HEK293 (cell line): ENCODE results near the gene NHEJ1.

ENCODE experiments used
- GLI2 ChIP-seq: fragments of 450-650 bp; formaldehyde crosslinking; IDR thresholded peaks from 2 replicates; pipeline ENCODE4; 2017; ENCODE audit warnings: missing biosample characterization, missing genetic modification characterization, low read depth, borderline replicate concordance
- KLF7 ChIP-seq: fragments of 450-650 bp; formaldehyde crosslinking; IDR thresholded peaks from 2 replicates; pipeline ENCODE4 v1.5.1; 2016; ENCODE audit warnings: missing biosample characterization, missing genetic modification characterization, borderline replicate concordance
- PRDM10 ChIP-seq: fragments of 450-650 bp; formaldehyde crosslinking; IDR thresholded peaks from 2 replicates; pipeline ENCODE4 v1.5.1; 2016; ENCODE audit warnings: missing biosample characterization, missing genetic modification characterization
- ZBTB7A ChIP-seq: fragments of 450-650 bp; formaldehyde crosslinking; IDR thresholded peaks from 2 replicates; pipeline ENCODE4 v1.5.1; 2016; ENCODE audit warnings: low read depth, missing biosample characterization, missing genetic modification characterization
- ZFP69B ChIP-seq: fragments of 450-650 bp; formaldehyde crosslinking; IDR thresholded peaks from 2 replicates; pipeline ENCODE4 v1.5.1; 2016; ENCODE audit warnings: missing biosample characterization, missing genetic modification characterization
- ZNF146 ChIP-seq: fragments of 450-650 bp; formaldehyde crosslinking; IDR thresholded peaks from 2 replicates; pipeline ENCODE4 v1.5.1; 2016; ENCODE audit warnings: missing biosample characterization, missing genetic modification characterization
- ZNF24 ChIP-seq: fragments of 450-650 bp; formaldehyde crosslinking; IDR thresholded peaks from 2 replicates; pipeline ENCODE4 v1.5.1; 2016; ENCODE audit warnings: missing biosample characterization, missing genetic modification characterization
- ZNF302 ChIP-seq: fragments of 450-650 bp; formaldehyde crosslinking; IDR thresholded peaks from 2 replicates; pipeline ENCODE4 v1.5.1; 2016; ENCODE audit warnings: missing biosample characterization, missing genetic modification characterization, low read depth
- ZNF341 ChIP-seq: fragments of 450-650 bp; formaldehyde crosslinking; IDR thresholded peaks from 2 replicates; pipeline ENCODE4; 2016; ENCODE audit warnings: low read depth, missing biosample characterization, missing genetic modification characterization
- ZNF391 ChIP-seq: fragments of 450-650 bp; formaldehyde crosslinking; IDR thresholded peaks from 2 replicates; pipeline ENCODE4 v1.5.1; 2016; ENCODE audit warnings: low read depth, missing biosample characterization, missing genetic modification characterization, borderline replicate concordance
- ZNF398 ChIP-seq: fragments of 450-650 bp; formaldehyde crosslinking; IDR thresholded peaks from 2 replicates; pipeline ENCODE4 v1.5.1; 2017; ENCODE audit warnings: missing biosample characterization, missing genetic modification characterization
- ZNF488 ChIP-seq: fragments of 450-650 bp; formaldehyde crosslinking; IDR thresholded peaks from 2 replicates; pipeline ENCODE4 v1.5.1; 2016; ENCODE audit warnings: missing biosample characterization, missing genetic modification characterization
- ZSCAN18 ChIP-seq: fragments of 450-650 bp; formaldehyde crosslinking; IDR thresholded peaks from 2 replicates; pipeline ENCODE4 v1.5.1; 2016; ENCODE audit warnings: missing biosample characterization, missing genetic modification characterization
- TF ChIP-seq, protein P1 (sequence below): fragments of 450-650 bp; formaldehyde crosslinking; IDR thresholded peaks from 2 replicates; pipeline ENCODE4 v1.5.1; 2016; ENCODE audit warnings: missing biosample characterization, missing genetic modification characterization
- TF ChIP-seq, protein P2 (sequence below): fragments of 450-650 bp; formaldehyde crosslinking; IDR thresholded peaks from 2 replicates; pipeline ENCODE4 v1.5.1; 2016; ENCODE audit warnings: missing biosample characterization, missing genetic modification characterization
- TF ChIP-seq, protein P3 (sequence below): fragments of 450-650 bp; formaldehyde crosslinking; IDR thresholded peaks from 2 replicates; pipeline ENCODE4 v1.5.1; 2017; ENCODE audit warnings: missing biosample characterization, missing genetic modification characterization
- TF ChIP-seq, protein P4 (sequence below): fragments of 450-650 bp; formaldehyde crosslinking; IDR thresholded peaks from 2 replicates; pipeline ENCODE4 v1.5.1; 2016; ENCODE audit warnings: missing biosample characterization, missing genetic modification characterization, borderline replicate concordance

NHEJ1 gene

GRCh38 chr2:219177552-219178376 lies 17.1 kb upstream of the NHEJ1 start, which contains the start of gene RETREG2 (continued):
- TF ChIP-seq PRDM10 (tag by site-specific recombination) (peak; percentile 38; the same call in 1 of the 2 replicates), ZNF146 (tag by site-specific recombination) (no peak), ZNF488 (tag by site-specific recombination) (no peak), ZNF398 (tag by site-specific recombination) (peak; percentile 39; the same call in 1 of the 2 replicates), ZSCAN18 (tag by site-specific recombination) (no peak), ZBTB7A (tag by site-specific recombination) (no peak), ZFP69B (tag by site-specific recombination) (no peak), ZNF391 (tag by site-specific recombination) (no peak), KLF7 (tag by site-specific recombination) (peak; percentile 87), ZNF341 (tag by site-specific recombination) (peak; percentile 65), ZNF302 (tag by site-specific recombination) (no peak), ZNF24 (no peak), GLI2 (tag by site-specific recombination) (no peak)
- TF ChIP-seq, protein P1, sequence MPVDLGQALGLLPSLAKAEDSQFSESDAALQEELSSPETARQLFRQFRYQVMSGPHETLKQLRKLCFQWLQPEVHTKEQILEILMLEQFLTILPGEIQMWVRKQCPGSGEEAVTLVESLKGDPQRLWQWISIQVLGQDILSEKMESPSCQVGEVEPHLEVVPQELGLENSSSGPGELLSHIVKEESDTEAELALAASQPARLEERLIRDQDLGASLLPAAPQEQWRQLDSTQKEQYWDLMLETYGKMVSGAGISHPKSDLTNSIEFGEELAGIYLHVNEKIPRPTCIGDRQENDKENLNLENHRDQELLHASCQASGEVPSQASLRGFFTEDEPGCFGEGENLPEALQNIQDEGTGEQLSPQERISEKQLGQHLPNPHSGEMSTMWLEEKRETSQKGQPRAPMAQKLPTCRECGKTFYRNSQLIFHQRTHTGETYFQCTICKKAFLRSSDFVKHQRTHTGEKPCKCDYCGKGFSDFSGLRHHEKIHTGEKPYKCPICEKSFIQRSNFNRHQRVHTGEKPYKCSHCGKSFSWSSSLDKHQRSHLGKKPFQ (tag by site-specific recombination), result no peak
- TF ChIP-seq, protein P2, sequence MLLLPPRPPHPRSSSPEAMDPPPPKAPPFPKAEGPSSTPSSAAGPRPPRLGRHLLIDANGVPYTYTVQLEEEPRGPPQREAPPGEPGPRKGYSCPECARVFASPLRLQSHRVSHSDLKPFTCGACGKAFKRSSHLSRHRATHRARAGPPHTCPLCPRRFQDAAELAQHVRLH (tag by site-specific recombination), result no peak
- TF ChIP-seq, protein P3, sequence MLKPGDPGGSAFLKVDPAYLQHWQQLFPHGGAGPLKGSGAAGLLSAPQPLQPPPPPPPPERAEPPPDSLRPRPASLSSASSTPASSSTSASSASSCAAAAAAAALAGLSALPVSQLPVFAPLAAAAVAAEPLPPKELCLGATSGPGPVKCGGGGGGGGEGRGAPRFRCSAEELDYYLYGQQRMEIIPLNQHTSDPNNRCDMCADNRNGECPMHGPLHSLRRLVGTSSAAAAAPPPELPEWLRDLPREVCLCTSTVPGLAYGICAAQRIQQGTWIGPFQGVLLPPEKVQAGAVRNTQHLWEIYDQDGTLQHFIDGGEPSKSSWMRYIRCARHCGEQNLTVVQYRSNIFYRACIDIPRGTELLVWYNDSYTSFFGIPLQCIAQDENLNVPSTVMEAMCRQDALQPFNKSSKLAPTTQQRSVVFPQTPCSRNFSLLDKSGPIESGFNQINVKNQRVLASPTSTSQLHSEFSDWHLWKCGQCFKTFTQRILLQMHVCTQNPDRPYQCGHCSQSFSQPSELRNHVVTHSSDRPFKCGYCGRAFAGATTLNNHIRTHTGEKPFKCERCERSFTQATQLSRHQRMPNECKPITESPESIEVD, result no peak
- TF ChIP-seq, protein P4, sequence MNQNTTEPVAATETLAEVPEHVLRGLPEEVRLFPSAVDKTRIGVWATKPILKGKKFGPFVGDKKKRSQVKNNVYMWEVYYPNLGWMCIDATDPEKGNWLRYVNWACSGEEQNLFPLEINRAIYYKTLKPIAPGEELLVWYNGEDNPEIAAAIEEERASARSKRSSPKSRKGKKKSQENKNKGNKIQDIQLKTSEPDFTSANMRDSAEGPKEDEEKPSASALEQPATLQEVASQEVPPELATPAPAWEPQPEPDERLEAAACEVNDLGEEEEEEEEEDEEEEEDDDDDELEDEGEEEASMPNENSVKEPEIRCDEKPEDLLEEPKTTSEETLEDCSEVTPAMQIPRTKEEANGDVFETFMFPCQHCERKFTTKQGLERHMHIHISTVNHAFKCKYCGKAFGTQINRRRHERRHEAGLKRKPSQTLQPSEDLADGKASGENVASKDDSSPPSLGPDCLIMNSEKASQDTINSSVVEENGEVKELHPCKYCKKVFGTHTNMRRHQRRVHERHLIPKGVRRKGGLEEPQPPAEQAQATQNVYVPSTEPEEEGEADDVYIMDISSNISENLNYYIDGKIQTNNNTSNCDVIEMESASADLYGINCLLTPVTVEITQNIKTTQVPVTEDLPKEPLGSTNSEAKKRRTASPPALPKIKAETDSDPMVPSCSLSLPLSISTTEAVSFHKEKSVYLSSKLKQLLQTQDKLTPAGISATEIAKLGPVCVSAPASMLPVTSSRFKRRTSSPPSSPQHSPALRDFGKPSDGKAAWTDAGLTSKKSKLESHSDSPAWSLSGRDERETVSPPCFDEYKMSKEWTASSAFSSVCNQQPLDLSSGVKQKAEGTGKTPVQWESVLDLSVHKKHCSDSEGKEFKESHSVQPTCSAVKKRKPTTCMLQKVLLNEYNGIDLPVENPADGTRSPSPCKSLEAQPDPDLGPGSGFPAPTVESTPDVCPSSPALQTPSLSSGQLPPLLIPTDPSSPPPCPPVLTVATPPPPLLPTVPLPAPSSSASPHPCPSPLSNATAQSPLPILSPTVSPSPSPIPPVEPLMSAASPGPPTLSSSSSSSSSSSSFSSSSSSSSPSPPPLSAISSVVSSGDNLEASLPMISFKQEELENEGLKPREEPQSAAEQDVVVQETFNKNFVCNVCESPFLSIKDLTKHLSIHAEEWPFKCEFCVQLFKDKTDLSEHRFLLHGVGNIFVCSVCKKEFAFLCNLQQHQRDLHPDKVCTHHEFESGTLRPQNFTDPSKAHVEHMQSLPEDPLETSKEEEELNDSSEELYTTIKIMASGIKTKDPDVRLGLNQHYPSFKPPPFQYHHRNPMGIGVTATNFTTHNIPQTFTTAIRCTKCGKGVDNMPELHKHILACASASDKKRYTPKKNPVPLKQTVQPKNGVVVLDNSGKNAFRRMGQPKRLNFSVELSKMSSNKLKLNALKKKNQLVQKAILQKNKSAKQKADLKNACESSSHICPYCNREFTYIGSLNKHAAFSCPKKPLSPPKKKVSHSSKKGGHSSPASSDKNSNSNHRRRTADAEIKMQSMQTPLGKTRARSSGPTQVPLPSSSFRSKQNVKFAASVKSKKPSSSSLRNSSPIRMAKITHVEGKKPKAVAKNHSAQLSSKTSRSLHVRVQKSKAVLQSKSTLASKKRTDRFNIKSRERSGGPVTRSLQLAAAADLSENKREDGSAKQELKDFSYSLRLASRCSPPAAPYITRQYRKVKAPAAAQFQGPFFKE (tag by site-specific recombination), result no peak
